Heart left ventricle (tissue), 16 donors: Measurements from ENCODE around the gene IRAK2. TPM values are rescaled to one million over a fixed set of nuclear protein-coding genes. Genes with fewer than 3 reads are reported as not detected.

ENCODE experiments used
- ATAC-seq, 4 donors: fragments of 200-7000 bp; cut with Tn5 transposase; one replicate each; pipeline ENCODE4 v1.9.1; 2020 to 2022; ENCODE audit warnings: moderate library complexity in 4 of 4, mild to moderate bottlenecking in 3 of 4, moderate number of reproducible peaks in 1 of 4
- DNase-seq, 5 donors: peaks; one replicate each; pipeline ENCODE4 v3.0.0-alpha.2; 2020
- H3K27ac ChIP-seq, 12 donors: fragments of 200-600 bp; sonication (generic) in 4 of 12; one replicate each; pipeline versions ENCODE4 v1.5.0 to v1.8.0; 2016 to 2022; ENCODE audit warnings: mild to moderate bottlenecking in 2 of 12
- H3K27me3 ChIP-seq, 9 donors: fragments of 200-600 bp; sonication (generic) in 2 of 9; one replicate each; pipeline versions ENCODE4 v1.5.1 to v1.8.0; 2016 to 2022; ENCODE audit warnings: mild to moderate bottlenecking in 3 of 9
- H3K36me3 ChIP-seq, 9 donors: fragments of 200-600 bp; sonication (generic) in 2 of 9; one replicate each; pipeline versions ENCODE4 v1.5.0 to v1.8.0; 2018 to 2022; ENCODE audit warnings: mild to moderate bottlenecking in 2 of 9
- H3K4me1 ChIP-seq, 12 donors: fragments of 200-600 bp; sonication (generic) in 4 of 12; one replicate each; pipeline versions ENCODE4 v1.5.0 to v1.8.0; 2016 to 2022; ENCODE audit warnings: mild to moderate bottlenecking in 3 of 12
- H3K4me3 ChIP-seq, 12 donors: fragments of 200-600 bp; sonication (generic) in 4 of 12; one replicate each; pipeline versions ENCODE4 v1.5.0 to v1.8.0; 2017 to 2022; ENCODE audit warnings: mild to moderate bottlenecking in 9 of 12, moderate library complexity in 4 of 12
- H3K9me3 ChIP-seq, 12 donors: fragments of 200-600 bp; sonication (generic) in 4 of 12; one replicate each; pipeline versions ENCODE4 v1.5.0 to v1.8.0; 2016 to 2022; ENCODE audit warnings: mild to moderate bottlenecking in 1 of 12
- POLR2A ChIP-seq, 2 donors: fragments of 450-650 bp; IDR thresholded peaks; one replicate each; pipeline ENCODE4 v1.6.1; 2017; ENCODE audit warnings: antibody characterized with exemption in 2 of 2, mild to moderate bottlenecking in 2 of 2, moderate library complexity in 2 of 2
- WGBS, 4 donors: extraction: QIAGEN DNeasy Blood & Tissue Kit in 2 of 4; methylation state at CpG; one replicate each; pipeline versions ENCODE4 v1.1.5 to v1.1.7; 2013 to 2018; 5-methylcytosine and 5-hydroxymethylcytosine counted together
- intact Hi-C, 10 donors: fragments of 100-400 bp; cut with DNase I; formaldehyde crosslinking; loops; one replicate each; pipeline versions ENCODE4 v1.11.1 to v1.14.2; 2022
- polyA plus RNA-seq, 2 donors: library from polyadenylated mRNA; stranded (reverse); fragments of 200-250 nt; gene quantifications; one replicate each; pipeline ENCODE4 v1.2.3, GENCODE V29; 2013
- total RNA-seq, 9 donors: library from RNA; depleted of rRNA in 2 of 9; stranded (reverse); fragments of >200 nt in 2 of 9; fragmentation: NEBNext Ultra II Directional in 3 of 9; extraction: Animal tissue kit (Norgen Biotek cat#: 25700) in 3 of 9; gene quantifications; one replicate each; pipeline versions ENCODE4 v1.1.0 to v1.2.4, GENCODE V29; 2016 to 2023
- TF ChIP-seq, protein P1 (sequence below), 12 donors: fragments of 200-600 bp; sonication (generic) in 4 of 12; IDR thresholded peaks; one replicate each; pipeline versions ENCODE4 v1.5.0 to v1.8.0; 2018 to 2022; ENCODE audit warnings: antibody characterized with exemption in 12 of 12, mild to moderate bottlenecking in 5 of 12
- donor health status: ischemic (EF 13 %, LVEDD 7.1; RV severe dilation, severe dysfunction).
- donor health status: healthy with polysubstance abuse.
- donor health status: DM: no; HTN: yes; CAD: no.
- donor health status: DM: no; HTN: no; CAD: no.
- donor health status: ischemic (EF 25% LVEDD 6.9; RV normal size, moderate dysfunction).
- donor health status: ischemic (EF 25% LVEDD 5.7; RV mildly dilated, moderate dysfunction).
- donor health status: healthy.
- donor health status: DM: yes; HTN: yes; CAD: no.
- donor health status: ischemic (EF 35%, LVEDD 5.7; RV mildly dilated, moderate dysfunction).
- donor health status: nonischemic (EF 11% LVEDD 7.7; RV severe dilation, severe dysfunction).
- donor health status: DM: yes; HTN: yes; CAD: no.
- donor health status: PGD.
- donor health status: ischemic (EF 29% LVEDD 5.4; RV normal size, mild dysfunction).
- donor health status: nonischemic (EF 23%, LVEDD 6.1; RV moderate dilation, normal function).

The IRAK2 gene
- total and polyA plus RNA-seq, 11 donors: 0.46 to 6.3 (median 1.4) TPM

DNA sequence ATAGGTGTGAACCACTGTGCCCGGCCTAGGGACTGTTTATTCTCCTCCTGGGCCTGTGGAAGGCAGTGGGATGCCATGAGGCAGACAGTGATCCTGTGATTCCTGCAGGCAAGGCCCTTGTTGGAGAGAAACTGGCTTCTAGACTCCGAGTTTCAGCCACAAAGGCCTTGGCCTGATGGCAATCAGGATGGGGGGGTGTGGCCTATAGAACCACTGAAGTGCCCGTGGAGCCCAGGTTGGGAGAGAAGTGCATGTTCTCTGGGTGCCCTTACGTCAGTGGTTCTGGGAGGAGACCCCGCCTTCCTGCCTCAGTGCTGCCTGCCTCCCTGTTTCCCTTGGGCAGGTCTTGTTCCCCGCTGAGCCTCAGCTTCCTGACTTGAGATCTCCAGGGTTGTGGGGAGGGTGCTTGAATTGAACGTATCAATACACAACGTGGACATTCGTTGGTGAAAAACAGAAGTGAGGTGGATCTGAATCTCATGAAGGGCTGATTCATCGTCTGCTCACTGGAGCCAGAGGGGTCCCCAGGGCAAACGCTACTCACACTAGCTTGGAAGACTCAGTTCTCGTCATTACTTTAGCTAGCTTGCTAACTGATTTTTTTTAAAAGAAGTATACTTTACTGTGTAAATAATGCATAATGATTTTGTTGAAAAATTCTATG lies 31.8 kb downstream of the IRAK2 start:
- ATAC-seq (no peak), DNase-seq (peak in 2 of 5 donors; percentile 54 to 66)
- Histone ChIP-seq H3K4me3 (no peak overlapping the region), H3K27ac (peak overlapping the region in 4 of 12 donors; percentile 23 to 95 (median 57)), H3K27me3 (no peaks in the 10 kb centered on the region), H3K36me3 (peaks cover 0 to 13% (median 0%) of the 10 kb centered on the region in 9 donors), H3K4me1 (peaks cover 5 to 78% (median 42%) of the 10 kb centered on the region in 12 donors), H3K9me3 (no peaks in the 10 kb centered on the region)
- TF ChIP-seq POLR2A (IDR thresholded peaks at IDR 0.05): no peak
- TF ChIP-seq, protein P1, sequence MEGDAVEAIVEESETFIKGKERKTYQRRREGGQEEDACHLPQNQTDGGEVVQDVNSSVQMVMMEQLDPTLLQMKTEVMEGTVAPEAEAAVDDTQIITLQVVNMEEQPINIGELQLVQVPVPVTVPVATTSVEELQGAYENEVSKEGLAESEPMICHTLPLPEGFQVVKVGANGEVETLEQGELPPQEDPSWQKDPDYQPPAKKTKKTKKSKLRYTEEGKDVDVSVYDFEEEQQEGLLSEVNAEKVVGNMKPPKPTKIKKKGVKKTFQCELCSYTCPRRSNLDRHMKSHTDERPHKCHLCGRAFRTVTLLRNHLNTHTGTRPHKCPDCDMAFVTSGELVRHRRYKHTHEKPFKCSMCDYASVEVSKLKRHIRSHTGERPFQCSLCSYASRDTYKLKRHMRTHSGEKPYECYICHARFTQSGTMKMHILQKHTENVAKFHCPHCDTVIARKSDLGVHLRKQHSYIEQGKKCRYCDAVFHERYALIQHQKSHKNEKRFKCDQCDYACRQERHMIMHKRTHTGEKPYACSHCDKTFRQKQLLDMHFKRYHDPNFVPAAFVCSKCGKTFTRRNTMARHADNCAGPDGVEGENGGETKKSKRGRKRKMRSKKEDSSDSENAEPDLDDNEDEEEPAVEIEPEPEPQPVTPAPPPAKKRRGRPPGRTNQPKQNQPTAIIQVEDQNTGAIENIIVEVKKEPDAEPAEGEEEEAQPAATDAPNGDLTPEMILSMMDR (IDR thresholded peaks at IDR 0.05): no peak
- 75 to 84% (median 76%) methylated on average over 12 of the region's 12 CpGs for WGBS, 4 donors
- intact Hi-C loops: no loop called here

DNA sequence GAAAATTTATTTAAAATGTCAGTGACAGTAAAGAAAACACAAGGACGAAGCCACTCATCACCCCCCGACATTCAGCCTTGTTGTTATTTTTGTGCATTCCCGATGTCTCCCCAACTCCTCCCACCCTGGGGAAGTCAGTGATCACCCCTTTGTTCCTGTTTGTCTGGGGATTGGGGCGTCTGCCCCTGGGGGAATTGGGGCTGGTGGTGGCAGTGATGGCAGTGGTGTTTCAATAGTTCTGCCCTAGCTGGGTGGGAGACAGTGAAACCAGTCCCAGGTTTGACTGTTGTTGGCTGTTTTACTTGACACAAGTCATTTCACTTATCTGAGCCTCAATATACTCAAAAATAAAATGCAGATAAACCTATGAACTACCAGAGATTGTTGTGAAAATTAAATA lies 33.5 kb downstream of the IRAK2 start:
- ATAC-seq: no peak
- Histone ChIP-seq H3K27me3 (no peaks in the 10 kb centered on the region), H3K27ac (peak overlapping the region in 2 of 12 donors; percentile 38 to 79), H3K9me3 (no peaks in the 10 kb centered on the region), H3K36me3 (peaks cover 0 to 19% (median 0%) of the 10 kb centered on the region in 9 donors), H3K4me3 (no peak overlapping the region), H3K4me1 (peaks cover 5 to 63% (median 27%) of the 10 kb centered on the region in 12 donors)
- 77 to 85% (median 81%) methylated on average over 4 of the region's 4 CpGs for WGBS, 4 donors
- DNase-seq: peak in 1 of 5 donors; percentile 17
- intact Hi-C loops: no loop called here
- TF ChIP-seq, protein P1 (IDR thresholded peaks at IDR 0.05): no peak
- TF ChIP-seq POLR2A (IDR thresholded peaks at IDR 0.05): no peak

DNA sequence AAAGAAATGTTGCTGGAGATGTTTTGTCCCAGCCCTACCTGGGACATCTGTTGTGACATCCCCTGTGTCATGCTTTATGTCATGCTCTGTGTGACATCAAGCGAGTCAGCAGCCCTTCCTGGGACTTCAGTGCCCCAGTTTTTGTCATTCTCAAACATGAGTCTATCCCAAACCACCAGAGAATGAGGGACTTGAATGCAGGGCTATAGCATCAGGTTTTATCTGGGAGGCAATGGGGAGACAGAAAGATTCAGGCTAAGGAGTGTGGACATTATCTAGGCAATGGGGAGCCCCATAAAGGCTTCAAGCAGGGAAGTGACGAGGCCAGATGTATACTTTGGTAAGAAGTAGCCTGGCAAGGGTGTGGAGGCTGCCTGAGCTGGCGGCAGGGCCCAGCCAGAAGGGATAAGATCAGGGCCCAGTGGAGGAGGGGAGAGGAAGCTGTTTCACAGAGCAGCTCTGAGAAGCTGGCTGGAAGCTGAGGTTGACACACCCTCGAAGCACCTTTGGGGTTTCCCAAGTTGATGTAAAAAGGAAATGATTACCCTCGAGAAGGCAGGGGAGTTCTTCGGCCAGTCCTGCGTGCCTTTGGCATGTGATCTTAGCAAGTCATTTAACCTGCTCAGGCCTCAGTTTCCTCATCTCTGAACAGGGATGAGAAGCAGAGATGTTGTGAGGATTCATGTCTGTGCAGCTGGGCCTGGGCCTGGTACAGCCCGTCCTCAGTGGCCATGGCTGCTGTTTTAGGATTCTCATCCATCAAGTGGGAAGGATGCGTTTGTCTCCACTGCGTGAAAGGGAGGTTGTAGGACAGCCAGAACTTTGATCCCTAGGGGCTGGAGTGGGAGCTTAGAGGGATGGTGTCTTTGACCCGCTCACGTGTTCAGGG lies 34.3 kb downstream of the IRAK2 start:
- peak overlapping the region in 4 of 12 donors; percentile 14 to 79 (median 40) for H3K27ac ChIP-seq
- peaks cover 2 to 56% (median 19%) of the 10 kb centered on the region in 12 donors for H3K4me1 ChIP-seq
- no peak for TF ChIP-seq POLR2A (IDR thresholded peaks at IDR 0.05)
- TF ChIP-seq, protein P1 (IDR thresholded peaks at IDR 0.05): no peak
- DNase-seq (peak in 3 of 5 donors; percentile 25 to 49 (median 35)), ATAC-seq (peak in 3 of 4 donors; percentile 36 to 64 (median 58))
- peaks cover 0 to 21% (median 0%) of the 10 kb centered on the region in 9 donors for H3K36me3 ChIP-seq
- 65 to 70% (median 69%) methylated on average over 12 of the region's 12 CpGs for WGBS, 4 donors
- no peaks in the 10 kb centered on the region for H3K27me3 ChIP-seq
- no peaks in the 10 kb centered on the region for H3K9me3 ChIP-seq
- no peak overlapping the region for H3K4me3 ChIP-seq
- intact Hi-C loops: no loop called here

DNA sequence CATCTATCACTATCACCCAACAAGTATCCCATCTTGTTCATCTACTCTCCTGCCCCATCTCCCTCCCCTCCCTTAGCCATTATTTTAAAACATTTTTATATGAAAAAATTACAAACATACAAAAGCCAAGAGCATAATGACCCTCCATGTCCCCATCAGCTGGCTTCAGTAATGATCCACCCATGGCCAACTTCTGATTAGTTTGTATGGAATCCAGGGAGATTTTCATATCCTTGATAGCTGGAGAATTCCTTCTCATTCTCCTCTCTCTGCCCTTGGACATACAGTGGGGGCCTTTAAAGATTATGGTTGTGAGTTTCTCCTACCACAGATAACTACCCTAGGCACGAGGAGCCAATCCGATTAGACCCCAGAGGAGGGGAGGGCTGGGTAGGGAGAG lies 40.2 kb downstream of the IRAK2 start:
- Histone ChIP-seq H3K9me3 (no peaks in the 10 kb centered on the region), H3K4me1 (peaks cover 0 to 24% (median 0%) of the 10 kb centered on the region in 12 donors), H3K27me3 (no peaks in the 10 kb centered on the region), H3K27ac (peak overlapping the region in 2 of 12 donors; percentile 59 to 62), H3K4me3 (no peak overlapping the region), H3K36me3 (peaks cover 0 to 27% (median 0%) of the 10 kb centered on the region in 9 donors)
- DNase-seq: no peak
- ATAC-seq: no peak
- 73 to 89% (median 81%) methylated on average over 2 of the region's 2 CpGs for WGBS, 4 donors
- intact Hi-C loops: no loop called here
- TF ChIP-seq, protein P1 (IDR thresholded peaks at IDR 0.05): no peak
- TF ChIP-seq POLR2A (IDR thresholded peaks at IDR 0.05): no peak
